Heart left ventricle (tissue), 13 donors: ENCODE measurements around the gene ILF2.

Experiments
- CTCF ChIP-seq, 12 donors: fragments of 200-600 bp; sonication (generic) in 4 of 12; IDR thresholded peaks; one replicate each; pipeline versions ENCODE4 v1.5.0 to v1.8.0; 2018 to 2022; ENCODE audit warnings: antibody characterized with exemption in 12 of 12, mild to moderate bottlenecking in 5 of 12
- POLR2A ChIP-seq, 2 donors: fragments of 450-650 bp; IDR thresholded peaks; one replicate each; pipeline ENCODE4 v1.6.1; 2017; ENCODE audit warnings: antibody characterized with exemption in 2 of 2, mild to moderate bottlenecking in 2 of 2, moderate library complexity in 2 of 2
- donor health status: ischemic (EF 13 %, LVEDD 7.1; RV severe dilation, severe dysfunction).
- donor health status: DM: no; HTN: yes; CAD: no.
- donor health status: DM: no; HTN: no; CAD: no.
- donor health status: ischemic (EF 25% LVEDD 6.9; RV normal size, moderate dysfunction).
- donor health status: ischemic (EF 25% LVEDD 5.7; RV mildly dilated, moderate dysfunction).
- donor health status: ischemic (EF 35%, LVEDD 5.7; RV mildly dilated, moderate dysfunction).
- donor health status: nonischemic (EF 11% LVEDD 7.7; RV severe dilation, severe dysfunction).
- donor health status: DM: yes; HTN: yes; CAD: no.
- donor health status: PGD.
- donor health status: ischemic (EF 29% LVEDD 5.4; RV normal size, mild dysfunction).
- donor health status: nonischemic (EF 23%, LVEDD 6.1; RV moderate dilation, normal function).

DNA sequence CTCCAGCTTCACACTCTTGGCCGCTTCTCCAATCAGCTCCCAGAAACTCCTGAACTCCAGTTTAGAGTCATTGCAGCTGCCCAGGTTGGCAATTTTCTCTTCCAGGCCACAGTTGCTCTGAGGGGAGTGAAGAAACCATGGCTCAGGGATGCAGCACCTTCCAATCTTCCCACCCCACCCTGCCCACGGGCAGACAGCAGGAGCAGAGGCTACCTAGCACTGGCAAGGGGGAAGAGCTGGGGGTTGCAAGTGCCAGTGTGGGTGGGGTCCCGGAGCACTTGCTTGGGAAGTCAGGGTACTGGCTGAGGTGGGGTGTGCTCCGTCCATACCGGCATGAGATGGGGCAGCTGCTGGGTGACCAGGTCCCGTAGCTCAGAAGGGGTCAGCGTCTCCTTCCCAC is 55.9 kb downstream of the ILF2 start:
- TF ChIP-seq CTCF (IDR thresholded peaks at IDR 0.05) (no peak), POLR2A (IDR thresholded peaks at IDR 0.05) (no peak)
